Adrenal gland (tissue), 12 donors: ENCODE data around the gene MAL. TPM values are rescaled to one million over a fixed set of nuclear protein-coding genes. Genes with fewer than 3 reads are reported as not detected.
A peak's percentile ranks its signal among the peaks of the same experiment; 100 is the strongest.

Experiments
- DNase-seq, 7 donors: peaks; one replicate each; pipeline ENCODE4 v3.0.0-alpha.2; 2019 to 2020
- H3K27ac ChIP-seq, 5 donors: fragments of 200-600 bp; sonication (generic) in 4 of 5; 1 replicate in 3 of 5; 2 replicates in 2 of 5; pipeline versions ENCODE4 v1.5.1 to v1.8.0; 2016 to 2020; ENCODE audit warnings: mild to moderate bottlenecking in 1 of 5
- H3K27me3 ChIP-seq: fragments of 200-600 bp; 2 replicates; pipeline ENCODE4 v1.8.0; 2021
- H3K36me3 ChIP-seq, 2 donors: fragments of 200-600 bp; replicated peaks in 1 of 2; 1 replicate in 1 of 2; 2 replicates in 1 of 2; pipeline versions ENCODE4 v1.5.1 to v1.8.0; 2018 to 2022
- H3K4me1 ChIP-seq, 2 donors: fragments of 200-600 bp; replicated peaks in 1 of 2; 1 replicate in 1 of 2; 2 replicates in 1 of 2; pipeline versions ENCODE4 v1.5.1 to v1.8.0; 2018 to 2021
- H3K4me3 ChIP-seq, 4 donors: fragments of 200-600 bp; sonication (generic) in 3 of 4; one replicate each; pipeline ENCODE4 v1.5.1; 2016 to 2018
- H3K9me3 ChIP-seq, 3 donors: fragments of 200-600 bp; sonication (generic) in 1 of 3; replicated peaks in 1 of 3; 1 replicate in 2 of 3; 2 replicates in 1 of 3; pipeline versions ENCODE4 v1.5.1 to v1.8.0; 2016 to 2021
- POLR2A ChIP-seq, 2 donors: fragments of 450-650 bp; IDR thresholded peaks; one replicate each; pipeline ENCODE4 v1.6.1; 2017; ENCODE audit warnings: antibody characterized with exemption in 2 of 2, mild to moderate bottlenecking in 2 of 2, moderate library complexity in 1 of 2
- WGBS, 4 donors: extraction: QIAGEN DNeasy Blood & Tissue Kit in 2 of 4; methylation state at CpG; one replicate each; pipeline versions ENCODE4 v1.1.5 to v1.1.7; 2013 to 2017; 5-methylcytosine and 5-hydroxymethylcytosine counted together
- intact Hi-C, 2 donors: fragments of 100-400 bp; cut with DNase I; formaldehyde crosslinking; loops; one replicate each; pipeline versions ENCODE4 v1.14.1 to v1.15.0; 2022 to 2023
- polyA plus RNA-seq, 3 donors: library from polyadenylated mRNA; stranded (reverse); fragments of 200-250 nt in 2 of 3; fragments of 350-450 nt in 1 of 3; fragmentation: Illumina TruSeq in 1 of 3; extraction: RNeasy Lipid Tissue Mini Kit (QIAGEN cat#74804) in 1 of 3; gene quantifications; one replicate each; pipeline ENCODE4 v1.2.3, GENCODE V29; 2013 to 2014
- total RNA-seq, 9 donors: library from RNA; depleted of rRNA in 4 of 9; stranded (reverse); fragments of >200 nt in 4 of 9; fragments of 120-200 nt in 1 of 9; fragmentation: NEBNext Ultra II Directional in 1 of 9; extraction: Animal tissue kit (Norgen Biotek cat#: 25700) in 1 of 9; gene quantifications; one replicate each; pipeline versions ENCODE4 v1.1.0 to v1.2.4, GENCODE V29; 2013 to 2023
- TF ChIP-seq, protein P1 (sequence below), 6 experiments: fragments of 450-650 bp in 4 of 6; fragments of 200-600 bp in 2 of 6; sonication (generic) in 1 of 6; IDR thresholded peaks; 1 replicate in 5 of 6; 2 replicates in 1 of 6; pipeline versions ENCODE4 v1.5.1 to v1.8.0; 2016 to 2021; ENCODE audit warnings: antibody characterized with exemption in 6 of 6, mild to moderate bottlenecking in 2 of 6, moderate library complexity in 1 of 6
- donor health status: healthy with polysubstance abuse.
- donor health status: Bipolar disorder and iron deficiency.
- donor health status: DM: yes; HTN: yes; CAD: no.
- donor health status: DM: no; HTN: no; CAD: no.
- donor health status: DM: no; HTN: no; CAD: no.
- donor health status: DM: yes; HTN: yes; CAD: no.

The MAL gene
- total and polyA plus RNA-seq, 12 donors, result 0.32 to 4.5 (median 0.68) TPM; not detected in 4

DNA sequence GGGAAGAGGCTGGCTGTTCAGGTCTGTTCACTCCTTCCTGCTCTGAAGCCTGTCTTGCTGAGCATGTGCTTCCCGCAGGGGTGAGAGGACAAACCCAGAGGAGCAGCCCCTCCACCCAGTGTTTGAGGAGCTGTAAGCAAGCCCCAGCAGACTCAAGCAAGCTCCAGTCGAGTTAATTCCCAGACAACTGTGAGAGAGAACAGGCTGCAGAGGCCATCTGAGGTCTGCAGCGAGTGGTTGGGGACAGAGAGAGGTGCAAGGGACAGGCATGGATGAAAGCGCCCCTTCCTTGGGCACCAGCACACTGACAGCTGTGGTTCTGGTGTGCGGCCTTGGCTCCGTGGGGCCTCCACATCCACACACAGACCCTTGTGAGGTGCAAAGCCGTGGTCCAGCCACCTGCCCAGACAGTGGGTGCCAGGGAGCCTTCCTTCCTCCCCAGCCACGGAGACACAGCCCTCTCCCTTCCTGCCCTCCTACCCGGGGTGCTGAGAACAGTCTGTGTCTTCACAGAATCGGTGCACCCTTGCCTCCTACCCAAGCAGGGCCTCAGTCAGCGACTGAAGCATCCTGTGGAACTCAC, 36.2 kb downstream of the MAL start:
- no peaks in the 10 kb centered on the region for H3K9me3 ChIP-seq
- no peak for TF ChIP-seq POLR2A (IDR thresholded peaks at IDR 0.05)
- TF ChIP-seq, protein P1, sequence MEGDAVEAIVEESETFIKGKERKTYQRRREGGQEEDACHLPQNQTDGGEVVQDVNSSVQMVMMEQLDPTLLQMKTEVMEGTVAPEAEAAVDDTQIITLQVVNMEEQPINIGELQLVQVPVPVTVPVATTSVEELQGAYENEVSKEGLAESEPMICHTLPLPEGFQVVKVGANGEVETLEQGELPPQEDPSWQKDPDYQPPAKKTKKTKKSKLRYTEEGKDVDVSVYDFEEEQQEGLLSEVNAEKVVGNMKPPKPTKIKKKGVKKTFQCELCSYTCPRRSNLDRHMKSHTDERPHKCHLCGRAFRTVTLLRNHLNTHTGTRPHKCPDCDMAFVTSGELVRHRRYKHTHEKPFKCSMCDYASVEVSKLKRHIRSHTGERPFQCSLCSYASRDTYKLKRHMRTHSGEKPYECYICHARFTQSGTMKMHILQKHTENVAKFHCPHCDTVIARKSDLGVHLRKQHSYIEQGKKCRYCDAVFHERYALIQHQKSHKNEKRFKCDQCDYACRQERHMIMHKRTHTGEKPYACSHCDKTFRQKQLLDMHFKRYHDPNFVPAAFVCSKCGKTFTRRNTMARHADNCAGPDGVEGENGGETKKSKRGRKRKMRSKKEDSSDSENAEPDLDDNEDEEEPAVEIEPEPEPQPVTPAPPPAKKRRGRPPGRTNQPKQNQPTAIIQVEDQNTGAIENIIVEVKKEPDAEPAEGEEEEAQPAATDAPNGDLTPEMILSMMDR (IDR thresholded peaks at IDR 0.05), result no peak
- no peaks in the 10 kb centered on the region for H3K36me3 ChIP-seq
- intact Hi-C loops, result no loop called here
- 41 to 65% (median 57%) methylated on average over 10 to 11 of the region's 11 CpGs for WGBS, 4 donors
- no peak for DNase-seq
- no peak overlapping the region for H3K27ac ChIP-seq
- H3K4me3 ChIP-seq, result no peak overlapping the region
- H3K4me1 ChIP-seq, result no peaks in the 10 kb centered on the region
- H3K27me3 ChIP-seq, result peaks cover 4% of the 10 kb centered on the region

DNA sequence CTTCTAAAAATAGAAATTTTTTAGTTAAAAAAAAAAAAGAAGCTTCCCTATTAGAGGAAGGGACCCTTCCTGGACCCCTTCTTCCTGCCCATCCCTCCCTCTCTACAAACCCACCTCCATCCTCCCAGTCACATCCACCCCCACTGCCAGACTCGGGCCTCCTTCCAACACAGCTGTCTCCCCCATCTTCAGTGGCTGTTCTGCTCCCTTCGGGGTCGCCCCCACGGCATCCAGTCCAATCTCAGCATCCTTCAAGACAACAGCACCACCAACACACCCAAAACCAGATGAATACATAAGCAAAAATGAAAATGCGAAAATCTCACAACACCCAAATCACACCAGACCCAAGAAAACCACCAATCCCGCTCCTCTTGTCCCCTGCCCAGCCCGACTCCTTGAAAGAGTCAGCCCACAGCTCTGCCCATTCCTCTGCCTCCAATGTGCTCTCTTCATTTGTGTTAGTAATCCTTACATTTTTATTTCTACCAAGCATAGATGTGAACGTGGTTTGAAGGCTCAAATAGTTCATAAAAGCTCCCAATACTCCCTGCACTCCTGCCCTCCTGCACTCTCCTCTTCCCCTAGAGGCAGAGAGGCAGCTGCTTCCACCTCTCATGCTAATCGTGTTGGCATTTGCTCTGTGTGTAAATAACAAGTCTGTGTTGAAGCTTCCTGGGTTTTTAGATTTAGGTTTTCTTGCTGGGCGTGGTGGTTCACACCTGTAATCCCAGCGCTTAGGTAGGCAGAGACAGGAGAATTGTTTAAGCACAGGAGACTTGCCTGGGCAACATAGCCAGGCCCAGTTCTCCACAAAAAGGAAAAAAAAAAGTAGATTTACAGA, 37.0 kb downstream of the MAL start:
- WGBS, 4 donors, result 65 to 73% (median 69%) methylated on average over 11 of the region's 11 CpGs
- no peaks in the 10 kb centered on the region for H3K36me3 ChIP-seq
- no peak for TF ChIP-seq POLR2A (IDR thresholded peaks at IDR 0.05)
- TF ChIP-seq, protein P1 (IDR thresholded peaks at IDR 0.05), result no peak
- no peak overlapping the region for H3K4me3 ChIP-seq
- H3K4me1 ChIP-seq, result no peaks in the 10 kb centered on the region
- DNase-seq, result no peak
- intact Hi-C loops, result no loop called here
- peaks cover 4% of the 10 kb centered on the region for H3K27me3 ChIP-seq
- no peak overlapping the region for H3K27ac ChIP-seq
- H3K9me3 ChIP-seq, result no peaks in the 10 kb centered on the region

DNA sequence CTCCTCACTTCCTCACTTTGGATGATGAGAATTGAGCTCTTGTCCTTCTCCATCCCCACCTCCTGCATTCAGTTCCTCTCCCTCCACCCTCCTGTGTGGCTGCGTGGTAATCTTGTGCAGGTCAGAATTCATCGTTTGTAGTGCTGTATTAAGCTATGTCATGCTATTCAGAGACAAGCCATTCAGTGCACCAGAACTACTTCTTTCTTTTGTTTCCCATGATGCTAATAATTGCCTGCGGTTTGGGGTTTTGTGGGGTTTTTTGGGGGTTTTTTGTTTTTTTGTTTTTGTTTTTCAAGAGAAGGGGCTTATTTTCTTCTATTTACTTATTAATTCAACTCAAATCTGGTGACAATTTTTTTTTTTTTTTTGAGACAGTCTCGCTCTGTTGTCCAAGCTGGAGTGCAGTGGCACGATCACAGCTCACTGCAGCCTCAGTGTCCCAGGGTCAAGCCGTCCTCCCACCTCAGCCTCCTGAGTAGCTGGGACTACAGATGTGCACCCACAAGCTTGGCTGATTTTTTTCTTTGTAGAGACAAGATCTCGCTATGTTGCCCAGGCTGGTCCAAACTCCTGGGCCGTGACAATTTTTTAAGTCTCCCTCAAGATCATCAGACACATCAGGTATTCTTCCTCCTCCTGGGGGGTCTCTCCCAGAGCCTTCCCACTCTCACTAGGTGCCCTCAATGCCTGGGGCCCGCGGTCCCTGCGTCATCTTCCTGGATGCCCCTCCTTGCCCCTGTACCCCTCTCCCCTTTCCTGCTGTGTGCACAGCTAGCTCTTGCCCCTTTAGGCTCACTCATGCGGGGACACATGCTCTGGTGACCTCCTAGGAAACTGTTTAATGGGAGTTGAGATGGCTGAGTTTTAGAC, 37.8 kb downstream of the MAL start:
- Histone ChIP-seq H3K27ac (no peak overlapping the region), H3K36me3 (no peaks in the 10 kb centered on the region), H3K9me3 (no peaks in the 10 kb centered on the region), H3K4me3 (no peak overlapping the region), H3K27me3 (peaks cover 4% of the 10 kb centered on the region), H3K4me1 (no peaks in the 10 kb centered on the region)
- DNase-seq, result no peak
- 70 to 76% (median 74%) methylated on average over 12 of the region's 12 CpGs for WGBS, 4 donors
- no peak for TF ChIP-seq POLR2A (IDR thresholded peaks at IDR 0.05)
- TF ChIP-seq, protein P1 (IDR thresholded peaks at IDR 0.05), result no peak
- intact Hi-C loops, result no loop called here

DNA sequence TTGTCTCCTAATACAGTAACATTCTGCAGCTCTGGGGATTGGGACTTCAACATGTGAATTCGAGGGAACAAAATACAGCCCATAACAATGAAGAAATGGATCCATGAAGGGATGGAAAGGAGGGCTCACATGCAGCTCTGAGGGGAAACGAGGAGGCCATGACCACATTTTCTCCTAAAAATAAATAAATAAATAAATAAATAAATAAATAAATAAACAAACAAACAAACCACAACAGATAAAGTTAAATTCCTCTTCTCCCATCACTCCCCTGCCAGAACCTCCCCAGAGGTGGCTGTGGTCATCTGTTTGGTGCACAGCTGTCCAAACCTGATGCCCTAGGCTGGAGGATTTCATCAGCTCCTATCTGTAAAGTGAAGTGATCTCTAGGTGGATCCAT, 42.7 kb downstream of the MAL start:
- intact Hi-C loops, result no loop called here
- no peak overlapping the region for H3K27ac ChIP-seq
- DNase-seq, result peak in 1 of 7 donors; percentile 1
- H3K4me1 ChIP-seq, result no peaks in the 10 kb centered on the region
- H3K9me3 ChIP-seq, result no peaks in the 10 kb centered on the region
- peaks cover 20% of the 10 kb centered on the region for H3K27me3 ChIP-seq
- H3K4me3 ChIP-seq, result no peak overlapping the region
- no peaks in the 10 kb centered on the region for H3K36me3 ChIP-seq
- 68 to 85% (median 74%) methylated on average over 2 of the region's 2 CpGs for WGBS, 4 donors
- no peak for TF ChIP-seq POLR2A (IDR thresholded peaks at IDR 0.05)
- TF ChIP-seq, protein P1 (IDR thresholded peaks at IDR 0.05), result no peak
